Epithelial cell of proximal tubule (primary cell): ENCODE data around the gene DNAJB2. TPM values are rescaled to one million over a fixed set of nuclear protein-coding genes. Genes with fewer than 3 reads are reported as not detected.

Experiments used
- DNase-seq: peaks from one replicate; pipeline ENCODE4 v3.0.0-alpha.2; 2011; ENCODE audit warnings: low read depth
- H3K4me3 ChIP-seq: 2 replicates; pipeline ENCODE4 v1.5.1; 2011; ENCODE audit warnings: low read depth, mild to moderate bottlenecking, low read length
- total RNA-seq: library from RNA; depleted of rRNA; stranded (reverse); fragments of >200 nt; gene quantifications from 2 replicates; pipeline ENCODE4 v1.2.3, GENCODE V29; 2015
- TF ChIP-seq, protein P1 (sequence below): conservative IDR thresholded peaks from 2 replicates; pipeline ENCODE4 v1.5.1; 2012; ENCODE audit warnings: low read depth, mild to moderate bottlenecking, low read length

The DNAJB2 gene
- total RNA-seq, 1 donor from 2014 or later = 54.8 TPM

DNA sequence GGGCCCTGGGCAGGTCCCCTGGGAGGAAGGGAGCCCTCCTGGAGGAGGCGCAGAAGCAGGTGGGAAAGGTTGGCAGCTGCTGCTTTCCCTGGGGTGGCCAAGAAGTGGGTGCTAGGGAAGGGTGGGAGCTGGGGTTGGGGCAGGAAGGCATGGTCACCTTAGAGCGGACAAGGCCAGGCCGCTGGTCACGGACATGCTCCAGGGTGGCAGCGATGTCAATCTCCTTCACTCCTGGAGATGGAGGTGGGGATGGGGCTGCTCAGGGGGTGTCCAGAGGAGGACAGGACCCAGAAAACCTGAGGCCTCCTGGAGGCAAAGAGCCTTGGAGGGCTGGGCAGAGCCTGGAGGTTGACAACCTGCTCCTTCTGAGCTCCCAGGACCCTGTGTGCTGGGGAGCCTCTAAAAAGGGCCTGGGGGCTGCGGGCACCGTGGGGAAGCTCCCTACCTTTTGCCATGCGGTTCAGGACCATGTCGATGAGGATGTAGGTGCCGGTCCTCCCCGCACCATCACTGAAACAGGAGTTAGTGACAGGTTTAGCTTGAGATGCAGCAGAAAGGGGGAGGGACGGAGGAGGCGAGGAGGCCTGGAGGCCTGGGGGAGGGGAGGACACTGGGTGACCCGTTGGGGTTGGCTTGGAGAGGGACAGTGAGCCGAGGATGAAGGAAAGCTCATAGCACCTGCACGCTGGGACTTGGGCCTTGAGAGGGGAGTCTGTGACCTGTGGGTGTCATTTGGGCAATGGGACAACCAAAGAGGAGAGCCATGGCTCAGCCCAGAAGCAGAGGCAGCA lies 11.4 kb downstream of the DNAJB2 start:
- no peak for DNase-seq
- H3K4me3 ChIP-seq = no peak overlapping the region
- TF ChIP-seq, protein P1, sequence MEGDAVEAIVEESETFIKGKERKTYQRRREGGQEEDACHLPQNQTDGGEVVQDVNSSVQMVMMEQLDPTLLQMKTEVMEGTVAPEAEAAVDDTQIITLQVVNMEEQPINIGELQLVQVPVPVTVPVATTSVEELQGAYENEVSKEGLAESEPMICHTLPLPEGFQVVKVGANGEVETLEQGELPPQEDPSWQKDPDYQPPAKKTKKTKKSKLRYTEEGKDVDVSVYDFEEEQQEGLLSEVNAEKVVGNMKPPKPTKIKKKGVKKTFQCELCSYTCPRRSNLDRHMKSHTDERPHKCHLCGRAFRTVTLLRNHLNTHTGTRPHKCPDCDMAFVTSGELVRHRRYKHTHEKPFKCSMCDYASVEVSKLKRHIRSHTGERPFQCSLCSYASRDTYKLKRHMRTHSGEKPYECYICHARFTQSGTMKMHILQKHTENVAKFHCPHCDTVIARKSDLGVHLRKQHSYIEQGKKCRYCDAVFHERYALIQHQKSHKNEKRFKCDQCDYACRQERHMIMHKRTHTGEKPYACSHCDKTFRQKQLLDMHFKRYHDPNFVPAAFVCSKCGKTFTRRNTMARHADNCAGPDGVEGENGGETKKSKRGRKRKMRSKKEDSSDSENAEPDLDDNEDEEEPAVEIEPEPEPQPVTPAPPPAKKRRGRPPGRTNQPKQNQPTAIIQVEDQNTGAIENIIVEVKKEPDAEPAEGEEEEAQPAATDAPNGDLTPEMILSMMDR = no peak

DNA sequence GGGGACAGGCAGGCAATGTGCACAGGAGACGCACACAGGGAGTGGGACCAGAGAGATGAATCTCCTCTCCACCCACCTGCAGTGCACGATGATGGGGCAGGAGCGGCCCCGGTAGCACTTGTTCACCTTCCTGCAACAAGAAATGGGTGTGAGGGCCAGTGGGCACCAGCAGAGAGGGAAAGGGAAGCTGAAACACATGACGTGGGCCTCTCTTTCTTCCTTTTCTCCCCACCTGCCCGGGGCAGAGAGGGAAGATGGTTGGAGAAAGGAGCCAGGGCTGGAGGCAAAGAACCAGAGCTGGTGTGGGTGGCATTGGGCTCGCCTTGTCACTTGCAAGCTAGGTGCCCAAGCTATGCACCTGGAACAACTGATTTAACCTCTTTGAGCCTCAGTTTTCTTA lies 12.2 kb downstream of the DNAJB2 start:
- TF ChIP-seq, protein P1 = no peak
- H3K4me3 ChIP-seq = no peak overlapping the region
- no peak for DNase-seq

DNA sequence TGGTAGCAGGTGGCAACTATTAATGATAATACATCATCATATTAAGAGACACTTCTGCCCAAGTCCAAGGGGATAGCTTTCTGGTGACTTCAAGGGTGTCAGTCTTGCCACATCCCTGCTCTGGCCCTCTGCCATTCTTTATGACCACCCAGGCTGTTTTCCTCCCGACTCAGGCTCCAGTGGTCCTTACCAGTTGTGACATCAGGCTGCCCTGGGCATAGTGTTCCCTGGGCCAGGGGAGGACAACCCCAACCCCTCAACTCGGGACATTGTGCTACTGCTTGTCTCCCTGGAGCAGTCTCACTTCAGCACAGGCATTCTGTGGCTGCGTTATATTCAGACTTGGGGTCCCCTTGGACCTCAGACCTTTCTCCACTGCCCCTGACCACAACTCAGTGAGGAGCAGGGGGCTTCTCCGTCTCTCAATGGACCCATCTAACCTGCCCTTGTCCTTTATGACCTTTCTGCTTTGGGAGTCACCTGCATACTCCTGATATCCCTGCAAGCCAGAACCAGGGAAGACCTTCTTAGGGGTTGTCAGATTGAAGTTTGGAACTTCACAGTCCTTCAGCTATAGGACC lies 12.8 kb downstream of the DNAJB2 start:
- H3K4me3 ChIP-seq = no peak overlapping the region
- TF ChIP-seq, protein P1 = no peak
- no peak for DNase-seq

DNA sequence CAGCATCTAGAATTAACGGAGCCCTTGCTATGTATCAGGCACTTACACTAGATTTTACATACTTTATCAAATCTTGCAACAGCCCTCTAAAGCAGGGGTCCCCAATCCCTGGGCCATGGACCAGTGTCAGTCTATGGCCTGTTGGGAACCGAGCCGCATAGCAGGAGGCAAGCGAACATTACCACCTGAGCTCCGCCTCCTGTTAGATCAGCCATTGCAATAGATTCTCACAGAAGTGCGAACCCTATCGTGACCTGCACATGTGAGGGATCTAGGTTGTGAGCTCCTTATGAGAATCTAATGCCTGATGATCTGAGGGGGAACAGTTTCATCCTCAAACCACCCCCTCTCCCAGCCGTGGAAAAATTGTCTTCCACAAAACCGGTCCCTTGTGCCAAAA lies 13.4 kb downstream of the DNAJB2 start:
- TF ChIP-seq, protein P1 = no peak
- H3K4me3 ChIP-seq = no peak overlapping the region
- DNase-seq = no peak

DNA sequence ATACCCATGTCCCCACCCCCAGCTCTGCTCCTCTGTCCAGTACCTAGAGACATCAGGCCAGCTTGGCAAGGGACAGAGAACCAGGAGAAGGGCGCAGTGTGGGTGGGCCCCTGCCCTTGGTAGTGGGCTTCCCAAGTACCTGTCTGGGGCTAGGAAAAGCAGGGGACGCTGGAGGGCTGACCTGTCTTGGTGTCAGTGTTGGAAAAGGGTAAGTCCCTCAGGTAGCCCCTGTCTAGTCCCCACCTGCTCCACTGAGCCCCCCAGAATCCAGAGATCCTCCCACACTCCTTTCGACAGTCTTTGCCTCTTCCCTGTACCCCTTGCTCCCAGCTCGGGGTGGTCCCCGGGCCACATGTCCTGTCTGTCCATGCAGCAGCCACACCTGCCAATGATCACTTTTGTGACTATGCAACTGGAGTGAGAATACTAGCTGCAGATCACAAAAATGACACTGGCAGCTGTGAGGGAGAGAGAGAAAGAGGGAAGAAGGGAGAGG lies 14.6 kb downstream of the DNAJB2 start:
- TF ChIP-seq, protein P1 = no peak
- DNase-seq = no peak
- no peak overlapping the region for H3K4me3 ChIP-seq

DNA sequence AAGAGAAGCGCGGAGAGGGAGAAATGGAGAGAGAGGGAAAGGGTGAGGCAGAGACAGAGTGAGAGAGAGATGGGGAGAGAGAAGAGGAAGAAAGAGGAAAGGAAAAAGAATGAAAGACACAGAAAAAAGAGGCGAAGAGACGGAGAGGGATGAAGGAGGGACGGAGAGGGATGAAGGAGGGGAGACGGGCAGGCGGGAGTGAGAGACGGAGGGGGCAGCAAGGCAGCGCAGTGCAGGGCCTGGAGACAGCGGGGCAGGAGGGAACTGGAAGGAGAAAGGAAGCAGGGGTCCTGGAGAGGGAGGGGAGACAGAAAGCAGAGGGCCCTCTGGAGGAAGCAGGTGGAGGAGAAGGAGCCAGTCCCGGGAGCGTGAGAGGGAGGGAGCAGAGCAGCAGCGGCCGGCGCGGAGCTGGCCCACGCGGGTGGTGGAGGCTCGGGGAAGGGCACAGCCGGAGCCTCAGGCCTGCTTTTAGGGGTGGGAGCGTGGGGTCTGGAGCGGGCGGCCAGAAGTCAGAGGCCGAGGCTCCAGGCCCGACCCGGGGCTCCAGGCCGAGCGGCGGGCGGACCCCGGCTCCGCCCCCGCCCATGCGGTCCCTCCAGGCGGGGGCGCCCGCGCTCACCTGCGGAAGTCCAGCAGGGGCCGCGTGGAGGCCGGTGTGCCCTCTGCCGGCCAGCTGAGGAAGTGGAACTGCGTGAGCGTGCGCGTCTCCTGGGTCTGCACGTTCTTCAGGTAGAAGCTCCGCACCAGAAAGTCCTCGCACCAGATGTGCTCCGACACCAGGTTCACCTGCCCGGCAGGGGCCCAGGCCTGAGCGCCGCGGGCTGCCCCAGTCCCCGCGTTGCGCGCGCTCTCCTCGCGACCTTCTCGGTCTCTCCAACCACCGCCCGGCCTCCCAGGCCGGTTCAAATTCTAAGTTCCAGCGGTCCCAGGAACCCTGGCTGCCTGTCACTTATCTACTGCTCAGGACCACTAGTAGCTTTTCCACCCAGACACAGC lies 15.5 kb downstream of the DNAJB2 start:
- DNase-seq = no peak
- H3K4me3 ChIP-seq = peak overlapping the region; percentile 63
- TF ChIP-seq, protein P1 = peak; percentile 88
